ENCODE data around the gene FBXL13. TPM values are rescaled to one million over a fixed set of nuclear protein-coding genes. Genes with fewer than 3 reads are reported as not detected.
"Not testable (repeated sequence)": the region's sequence is repeated elsewhere in the genome, so short reads cannot be mapped to it uniquely, and the experiment has no call there.

FBXL13 gene
- total RNA-seq, 1 donor from 2014 or later = 4.0 TPM

DNA sequence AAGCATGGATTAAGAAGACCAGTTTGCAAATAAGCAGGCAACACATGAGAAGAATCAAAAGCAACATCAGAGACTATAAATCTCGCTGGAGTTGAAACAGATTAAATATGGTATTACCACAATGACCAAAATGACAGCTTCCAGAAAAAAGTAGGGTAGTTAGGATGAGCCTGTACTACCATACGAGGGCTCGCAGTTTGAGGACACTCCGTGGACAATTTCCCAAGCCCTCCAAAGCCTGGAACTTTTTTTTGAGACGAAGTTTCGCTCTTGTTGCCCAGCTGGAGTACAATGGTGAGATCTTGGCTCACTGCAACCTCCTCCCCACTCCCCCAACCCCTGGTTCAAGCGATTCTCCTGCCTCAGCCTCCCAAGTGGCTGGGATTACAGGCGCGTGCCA lies 160.8 kb downstream of the FBXL13 start:
- H3K4me1 Mint-ChIP-seq (ENCODE audit: unreplicated experiment) = peaks cover 14% of the 10 kb centered on the region
- no peaks in the 10 kb centered on the region for H3K9me3 Mint-ChIP-seq
- H3K36me3 Mint-ChIP-seq = no peaks in the 10 kb centered on the region
- H3K27ac Mint-ChIP-seq = no peak overlapping the region
- no peak for DNase-seq (ENCODE audit: extremely low spot score, unreplicated experiment)
- TF ChIP-seq, protein P1, sequence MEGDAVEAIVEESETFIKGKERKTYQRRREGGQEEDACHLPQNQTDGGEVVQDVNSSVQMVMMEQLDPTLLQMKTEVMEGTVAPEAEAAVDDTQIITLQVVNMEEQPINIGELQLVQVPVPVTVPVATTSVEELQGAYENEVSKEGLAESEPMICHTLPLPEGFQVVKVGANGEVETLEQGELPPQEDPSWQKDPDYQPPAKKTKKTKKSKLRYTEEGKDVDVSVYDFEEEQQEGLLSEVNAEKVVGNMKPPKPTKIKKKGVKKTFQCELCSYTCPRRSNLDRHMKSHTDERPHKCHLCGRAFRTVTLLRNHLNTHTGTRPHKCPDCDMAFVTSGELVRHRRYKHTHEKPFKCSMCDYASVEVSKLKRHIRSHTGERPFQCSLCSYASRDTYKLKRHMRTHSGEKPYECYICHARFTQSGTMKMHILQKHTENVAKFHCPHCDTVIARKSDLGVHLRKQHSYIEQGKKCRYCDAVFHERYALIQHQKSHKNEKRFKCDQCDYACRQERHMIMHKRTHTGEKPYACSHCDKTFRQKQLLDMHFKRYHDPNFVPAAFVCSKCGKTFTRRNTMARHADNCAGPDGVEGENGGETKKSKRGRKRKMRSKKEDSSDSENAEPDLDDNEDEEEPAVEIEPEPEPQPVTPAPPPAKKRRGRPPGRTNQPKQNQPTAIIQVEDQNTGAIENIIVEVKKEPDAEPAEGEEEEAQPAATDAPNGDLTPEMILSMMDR (conservative IDR thresholded peaks at IDR 0.05) = no peak
- H3K27me3 Mint-ChIP-seq = no peaks in the 10 kb centered on the region
- peak overlapping the region; percentile 88 for H3K4me3 Mint-ChIP-seq

DNA sequence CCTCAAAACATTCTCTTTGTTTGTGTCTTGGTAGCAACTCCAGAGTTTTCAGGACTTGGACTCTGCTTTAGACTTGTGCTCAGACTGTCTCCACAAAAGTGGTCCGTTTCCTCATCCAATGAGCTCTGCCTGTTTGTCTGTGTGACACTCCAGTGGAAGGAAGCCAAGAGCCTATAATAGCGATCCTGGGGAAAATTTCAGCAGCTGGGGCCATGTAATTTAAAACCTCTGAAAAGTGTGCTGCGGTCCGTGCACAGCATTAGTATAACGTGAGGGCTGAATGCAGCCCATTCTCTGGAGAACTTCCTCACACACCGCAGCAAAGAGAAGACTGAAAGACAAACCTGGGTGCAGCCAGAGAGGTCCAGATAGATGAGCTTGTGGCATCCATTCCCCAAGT lies 161.9 kb downstream of the FBXL13 start, which contains the start of gene LRRC17:
Gene LRRC17, plus strand, starts transcription at position 259 of the 400 bp plus-strand sequence. CDS start 20,914 bp downstream, outside the sequence.
- DNase-seq (ENCODE audit: extremely low spot score, unreplicated experiment) = no peak

DNA sequence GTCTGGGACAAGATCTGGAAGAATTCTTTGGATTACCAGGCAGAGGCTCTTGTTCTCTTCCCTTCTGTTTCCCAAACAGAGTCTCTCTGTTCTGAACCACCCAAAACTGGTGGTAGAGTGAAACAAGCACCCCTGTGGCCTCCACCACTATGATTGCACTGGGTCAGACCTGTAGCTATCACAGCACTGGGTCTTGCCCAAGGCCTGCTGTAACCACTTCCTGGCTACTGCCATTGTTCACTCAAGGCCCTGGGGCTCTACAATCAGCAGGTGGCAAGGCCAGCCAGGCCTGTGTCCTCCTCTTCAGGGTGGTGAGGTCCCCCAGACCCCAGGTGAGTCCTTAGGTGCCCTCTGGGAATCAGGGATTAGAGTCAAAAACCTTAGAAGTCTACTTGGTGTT lies 165.9 kb downstream of the FBXL13 start:
- Mint-ChIP-seq H3K27ac (no peak overlapping the region), H3K36me3 (no peaks in the 10 kb centered on the region), H3K4me3 (no peak overlapping the region), H3K27me3 (no peaks in the 10 kb centered on the region), H3K9me3 (no peaks in the 10 kb centered on the region), H3K4me1 (ENCODE audit: unreplicated experiment) (peaks cover 14% of the 10 kb centered on the region)
- TF ChIP-seq, protein P1 (conservative IDR thresholded peaks at IDR 0.05) = no peak
- no peak for DNase-seq (ENCODE audit: extremely low spot score, unreplicated experiment)

More for the DNA sequence above, 161.9 kb downstream of the FBXL13 start, which contains the start of gene LRRC17:
- TF ChIP-seq, protein P1 (conservative IDR thresholded peaks at IDR 0.05) = no peak
- no peaks in the 10 kb centered on the region for H3K36me3 Mint-ChIP-seq
- peak within 1 kb of the TSS; percentile 57 for H3K27ac Mint-ChIP-seq
- no peaks in the 10 kb centered on the region for H3K27me3 Mint-ChIP-seq
- no peaks in the 10 kb centered on the region for H3K9me3 Mint-ChIP-seq
- peak within 1 kb of the TSS; percentile 88 for H3K4me3 Mint-ChIP-seq
- H3K4me1 Mint-ChIP-seq (ENCODE audit: unreplicated experiment) = peaks cover 14% of the 10 kb centered on the region

DNA sequence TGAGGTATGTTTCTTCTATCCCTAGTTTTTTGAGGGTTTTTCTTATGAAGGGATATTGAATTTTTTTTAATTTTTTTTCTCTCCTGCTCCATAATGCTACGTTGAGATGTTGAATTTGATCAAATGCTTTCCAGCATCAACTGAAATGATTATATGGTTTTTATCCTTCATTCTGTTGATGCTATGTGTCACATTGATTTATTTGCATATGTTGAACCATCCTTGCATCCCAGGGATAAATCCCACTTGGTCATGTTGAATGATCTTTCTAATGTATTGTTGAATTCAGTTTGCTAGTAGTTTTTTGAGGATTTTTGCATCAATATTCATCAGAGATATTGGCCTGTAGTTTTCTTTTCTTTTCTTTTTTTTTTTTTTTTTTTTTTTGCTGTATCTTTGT lies 171.0 kb downstream of the FBXL13 start:
- not testable (repeated sequence) for H3K36me3 Mint-ChIP-seq; DNase-seq (ENCODE audit: extremely low spot score, unreplicated experiment); H3K27ac Mint-ChIP-seq; H3K4me1 Mint-ChIP-seq (ENCODE audit: unreplicated experiment); H3K4me3 Mint-ChIP-seq; H3K27me3 Mint-ChIP-seq; H3K9me3 Mint-ChIP-seq

DNA sequence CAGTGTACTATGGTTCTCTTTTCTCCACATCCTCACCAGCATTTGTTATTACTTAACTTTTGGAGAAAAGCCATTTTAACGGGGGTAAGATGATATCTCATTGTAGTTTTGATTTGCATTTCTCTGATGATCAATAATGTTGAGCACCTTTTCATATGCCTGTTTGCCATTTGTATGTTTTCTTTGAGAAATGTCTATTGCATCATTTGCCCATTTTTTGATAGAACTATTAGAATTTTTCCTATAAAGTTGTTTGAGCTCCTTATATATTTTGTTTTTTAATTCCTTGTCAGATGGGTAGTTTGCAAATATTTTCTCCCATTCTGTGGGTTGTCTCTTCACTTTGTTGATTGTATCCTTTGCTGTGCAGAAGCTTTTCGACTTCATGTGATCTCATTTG lies 172.5 kb downstream of the FBXL13 start:
- H3K36me3 Mint-ChIP-seq; H3K27ac Mint-ChIP-seq; H3K9me3 Mint-ChIP-seq; DNase-seq (ENCODE audit: extremely low spot score, unreplicated experiment); H3K4me1 Mint-ChIP-seq (ENCODE audit: unreplicated experiment); H3K4me3 Mint-ChIP-seq; H3K27me3 Mint-ChIP-seq: not testable (repeated sequence)

DNA sequence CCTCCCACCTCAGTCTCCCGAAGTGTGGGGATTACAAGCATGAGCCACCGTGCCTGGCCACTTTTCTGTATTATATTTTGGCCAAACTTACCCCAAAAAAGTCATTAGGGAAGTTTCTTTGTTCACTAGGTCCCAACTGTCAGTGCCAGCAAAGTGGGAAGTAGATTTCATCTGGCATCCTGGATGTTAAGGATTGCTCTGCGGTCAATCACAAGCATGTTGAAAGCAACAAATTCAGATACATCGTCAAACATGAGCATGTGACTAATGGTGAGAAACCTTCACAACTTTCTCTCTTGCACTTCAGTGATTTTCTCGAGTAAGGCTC lies 176.1 kb downstream of the FBXL13 start:
- Mint-ChIP-seq H3K9me3 (no peaks in the 10 kb centered on the region), H3K36me3 (no peaks in the 10 kb centered on the region), H3K27me3 (no peaks in the 10 kb centered on the region), H3K27ac (no peak overlapping the region), H3K4me1 (ENCODE audit: unreplicated experiment) (peaks cover 5% of the 10 kb centered on the region), H3K4me3 (no peak overlapping the region)
- DNase-seq (ENCODE audit: extremely low spot score, unreplicated experiment) = no peak
- TF ChIP-seq, protein P1 (conservative IDR thresholded peaks at IDR 0.05) = no peak

Data from type B pancreatic cell (in vitro differentiated cells).